Measurements from ENCODE around the gene PLK2.

PLK2 gene

DNA sequence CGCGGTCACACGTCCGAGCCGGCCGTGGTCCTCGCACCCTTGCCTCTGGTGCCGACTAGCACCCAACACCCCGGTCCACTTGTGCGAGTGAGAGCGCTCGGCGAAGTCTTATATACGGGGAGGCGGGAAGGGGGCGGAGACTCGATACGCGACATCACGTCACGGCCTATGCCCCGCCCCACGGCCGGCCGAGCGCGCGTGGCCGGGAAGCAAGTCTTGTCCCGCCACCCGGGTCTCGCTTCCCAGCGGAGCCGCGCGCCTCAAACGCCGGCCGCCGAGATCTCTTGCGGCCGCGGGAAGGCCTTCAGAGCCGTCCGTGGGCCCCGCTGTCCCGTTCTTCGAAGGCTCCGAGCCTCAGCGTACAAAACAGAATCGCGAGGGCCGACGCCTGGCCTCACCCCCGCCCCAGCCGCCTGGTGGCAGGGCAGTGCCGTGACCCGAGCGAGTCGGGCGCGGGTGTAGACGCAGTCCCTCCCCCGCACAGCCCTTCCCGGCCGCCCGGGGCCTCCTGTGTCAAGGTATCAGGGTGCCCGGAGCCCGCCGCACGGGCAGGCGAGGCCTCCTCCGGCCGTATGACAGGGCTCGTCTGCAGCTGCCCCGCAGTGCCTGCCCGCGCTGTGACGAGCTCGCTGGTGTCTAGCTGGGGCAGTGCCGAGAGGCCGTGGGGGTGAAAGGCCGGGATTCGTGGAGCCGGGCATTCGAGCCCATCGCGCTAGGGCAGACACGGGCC is at the start of gene PLK2:
PLK2 (minus strand) TSS at position 85 of the 730 bp plus-strand sequence. CDS start 127 bp downstream, outside the sequence.
- peak; percentile 36 for DNase-seq

GRCh38 chr5:58507715-58508114 is 47.8 kb upstream of the PLK2 start:
- no peak for DNase-seq

- no peak for DNase-seq
These were observed 46.2 kb upstream of the PLK2 start for GRCh38 chr5:58505971-58506640.

DNA sequence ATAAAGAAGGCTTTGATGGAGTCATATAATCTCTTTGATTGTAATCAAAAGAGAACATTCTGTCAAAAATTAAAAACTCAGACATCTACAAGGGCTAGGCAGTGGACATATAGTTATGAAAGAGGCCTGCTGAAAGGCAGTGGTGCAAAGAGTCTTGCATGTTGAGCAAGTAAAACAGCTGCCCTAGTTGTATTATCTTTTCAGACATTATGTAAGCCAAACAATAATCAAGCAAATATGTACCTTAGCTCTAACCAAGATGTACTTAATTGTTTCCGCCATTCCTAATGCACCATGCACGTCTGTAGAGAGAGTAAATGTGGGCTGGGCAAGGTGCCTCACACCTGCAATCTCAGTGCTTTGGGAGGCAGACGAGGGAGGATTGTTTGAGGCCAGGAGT is 45.6 kb upstream of the PLK2 start:
- no peak for DNase-seq

- DNase-seq, result no peak
These were observed 44.9 kb upstream of the PLK2 start for GRCh38 chr5:58504766-58505165.

DNA sequence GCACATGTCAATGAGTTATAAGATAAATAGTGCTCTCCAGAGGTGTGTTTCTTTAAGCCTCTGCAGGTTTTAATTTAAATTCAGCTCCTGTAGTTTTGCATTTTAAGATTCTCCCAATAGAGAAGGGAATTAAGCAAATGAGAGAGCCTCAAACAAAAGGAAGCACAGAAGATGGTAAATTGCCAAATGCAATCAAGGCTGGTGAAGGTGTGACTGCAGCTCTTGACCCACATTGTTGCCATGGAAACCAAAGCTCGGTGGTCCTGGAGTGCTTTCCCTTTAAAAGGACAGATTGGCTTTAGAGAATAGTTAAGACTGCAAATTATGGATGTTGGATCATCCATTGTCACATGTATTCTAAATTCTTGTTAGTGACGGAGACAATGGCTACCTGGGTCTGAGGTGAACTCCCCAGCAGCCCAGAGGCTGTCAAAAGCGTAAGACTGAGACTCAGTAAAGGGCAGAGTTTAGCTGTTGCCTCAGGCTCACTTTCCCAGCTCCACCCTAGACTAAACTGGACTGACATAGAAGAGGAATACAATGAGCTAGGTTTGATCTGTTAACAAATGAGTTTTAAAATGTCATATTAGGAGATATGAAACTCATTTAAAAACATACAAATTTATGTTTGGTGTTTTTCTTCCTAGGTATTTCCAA is 43.6 kb upstream of the PLK2 start:
- DNase-seq, result no peak

- DNase-seq, result no peak
These were observed 42.0 kb upstream of the PLK2 start for GRCh38 chr5:58501778-58502417.

- DNase-seq, result no peak
These were observed 40.1 kb upstream of the PLK2 start for GRCh38 chr5:58499941-58500340.

GRCh38 chr5:58499231-58499630 is 39.3 kb upstream of the PLK2 start:
- DNase-seq, result no peak

DNA sequence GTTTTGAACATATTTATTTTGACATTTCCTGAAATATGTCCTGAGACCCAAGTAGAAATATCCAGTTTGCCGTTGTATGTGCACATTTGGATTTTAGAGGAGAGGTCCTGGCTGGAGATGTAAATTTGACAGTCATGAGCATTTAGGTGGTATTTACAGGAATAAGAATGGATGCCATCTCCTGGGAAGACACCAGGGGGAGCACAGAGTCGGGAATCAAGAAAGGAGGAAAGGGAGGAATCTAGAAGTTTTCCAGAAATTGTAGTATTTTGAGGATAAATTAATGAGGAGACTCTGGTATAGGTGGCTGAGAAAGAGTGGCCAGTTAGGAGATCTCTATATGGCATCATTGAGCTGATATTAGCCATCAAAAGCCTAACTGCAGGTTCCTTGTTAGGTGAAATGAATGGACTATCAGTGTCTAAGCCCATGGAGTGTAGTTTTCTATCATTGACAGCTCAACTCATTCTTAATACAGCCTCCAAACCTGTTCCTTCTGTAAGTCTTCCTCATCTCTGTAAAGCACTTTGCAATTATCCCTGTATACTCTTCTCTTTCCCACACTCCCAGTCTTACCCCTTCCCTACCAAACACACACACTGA is 38.6 kb upstream of the PLK2 start:
- DNase-seq, result peak; percentile 3

- DNase-seq, result no peak
These were observed 38.0 kb upstream of the PLK2 start for GRCh38 chr5:58497921-58498320.

DNA sequence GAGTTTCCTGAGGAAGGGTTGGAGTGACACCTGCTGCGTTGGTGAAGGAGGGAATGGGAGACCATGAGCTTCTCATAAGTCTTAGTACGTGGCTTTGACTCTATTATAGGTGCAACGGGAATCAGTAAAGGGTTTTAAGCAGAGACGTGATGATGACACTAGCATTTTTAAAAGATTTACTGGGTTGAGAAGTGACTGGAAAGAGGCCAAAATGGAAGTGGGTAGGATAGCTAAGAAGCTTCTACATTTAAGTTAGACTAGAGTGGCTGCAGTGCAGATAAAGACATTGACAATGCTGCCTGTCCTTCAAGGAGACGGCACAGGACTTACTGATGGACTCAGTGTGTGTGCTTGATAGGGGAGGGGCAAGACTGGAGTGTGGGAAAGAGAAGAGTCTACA is 37.5 kb upstream of the PLK2 start:
- DNase-seq, result no peak

- no peak for DNase-seq
These were observed 36.6 kb upstream of the PLK2 start for GRCh38 chr5:58496488-58496887.

DNA sequence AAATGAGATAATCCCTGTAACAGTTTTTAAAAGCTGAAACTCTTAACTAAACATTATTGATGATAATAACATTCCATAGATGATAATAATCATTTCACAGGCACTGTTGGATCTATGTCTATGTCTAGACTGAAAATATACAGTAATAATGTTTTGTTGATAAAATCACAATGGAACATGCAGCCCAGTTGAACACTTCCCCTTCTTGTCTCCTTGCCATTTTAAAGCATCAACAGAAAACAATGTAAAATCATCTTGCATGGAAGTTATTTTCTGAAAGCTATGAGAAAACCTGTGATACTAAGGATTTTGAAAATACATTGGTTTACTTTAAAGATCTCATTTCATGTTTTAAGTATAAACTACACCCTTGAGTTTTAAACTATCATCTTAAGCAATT is 33.3 kb upstream of the PLK2 start:
- no peak for DNase-seq

GRCh38 chr5:58491216-58491892 is 31.5 kb upstream of the PLK2 start, which contains the start of gene GAPT:
TSS of gene GAPT (plus strand) at chr5:58491435. CDS start at chr5:58494537, 3,102 bp downstream.
- no peak for DNase-seq

GRCh38 chr5:58490402-58491050 is 30.6 kb upstream of the PLK2 start:
- no peak for DNase-seq

DNA sequence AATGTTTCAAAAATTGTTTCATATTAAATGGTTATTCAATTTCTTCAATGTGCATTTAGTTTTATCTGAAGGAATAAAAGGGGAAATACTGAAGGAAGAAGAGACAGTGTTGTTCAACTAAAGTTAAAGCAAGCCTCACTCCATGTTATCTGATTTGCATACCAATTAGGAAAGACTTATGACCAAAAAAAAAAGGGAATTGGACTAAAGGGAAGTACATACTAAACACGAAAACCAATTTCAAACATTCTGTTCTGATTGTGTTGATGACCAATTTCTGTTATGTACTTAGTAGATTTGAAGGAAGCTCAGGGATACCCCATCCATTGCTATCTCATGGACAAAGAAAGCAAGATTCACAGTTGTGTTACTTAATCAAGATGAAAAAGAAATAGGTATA is 26.4 kb upstream of the PLK2 start:
- no peak for DNase-seq

DNA sequence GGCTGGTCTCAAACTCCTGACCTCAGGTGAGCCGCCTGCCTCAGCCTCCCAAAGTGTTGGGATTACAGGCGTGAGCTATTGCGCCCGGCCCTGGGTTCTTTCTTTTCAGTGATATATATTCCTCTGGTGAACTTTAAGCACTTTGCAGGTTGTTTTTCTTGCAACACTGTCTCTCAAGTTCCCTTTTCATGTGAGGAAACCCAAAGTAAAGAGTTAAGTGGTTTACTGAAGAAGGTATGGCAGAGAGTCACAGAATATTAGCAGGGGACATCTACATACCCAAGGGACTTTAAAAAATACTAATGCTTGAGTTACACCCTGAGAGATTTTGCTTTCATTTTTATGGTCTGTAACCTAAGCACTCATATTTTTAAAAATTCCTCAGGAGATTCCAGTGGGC is 24.6 kb upstream of the PLK2 start:
- no peak for DNase-seq

- DNase-seq, result no peak
These were observed 22.6 kb upstream of the PLK2 start for GRCh38 chr5:58482536-58482935.

DNA sequence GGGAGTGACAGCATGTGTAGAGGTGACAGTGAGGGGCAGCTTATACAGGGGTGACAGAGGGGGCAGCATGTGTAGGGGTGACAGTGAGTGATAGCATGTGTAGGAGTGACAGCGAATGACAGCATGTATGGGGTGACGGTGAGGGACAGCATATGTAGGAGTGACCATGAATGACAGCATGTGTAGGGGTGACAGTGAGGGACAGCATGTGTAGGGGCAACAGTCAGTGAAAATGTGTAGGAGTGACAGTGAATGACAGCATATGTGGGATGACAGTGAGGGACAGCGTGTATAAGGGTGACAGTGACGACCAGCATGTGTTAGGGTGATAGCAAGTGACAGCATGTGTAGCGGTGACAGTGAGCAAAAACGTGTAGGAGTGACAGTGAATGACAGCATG is 21.9 kb upstream of the PLK2 start:
- no peak for DNase-seq

- DNase-seq, result no peak
These were observed 21.3 kb upstream of the PLK2 start for GRCh38 chr5:58481066-58481676.
